Measurements from ENCODE around the gene IDH1. TPM values are rescaled to one million over a fixed set of nuclear protein-coding genes. Genes with fewer than 3 reads are reported as not detected.

IDH1 gene
- total and polyA plus RNA-seq, 11 donors = 16.0 to 115 (median 33.3) TPM

GRCh38 chr2:208195531-208195930 is 59.3 kb downstream of the IDH1 start:
- ATAC-seq (no peak), DNase-seq (no peak)
- Histone ChIP-seq H3K4me3 (no peak overlapping the region), H3K4me1 (no peaks in the 10 kb centered on the region), H3K36me3 (no peaks in the 10 kb centered on the region), H3K9me3 (no peaks in the 10 kb centered on the region), H3K27me3 (peaks cover 0 to 3% (median 0%) of the 10 kb centered on the region in 9 donors), H3K27ac (no peak overlapping the region)
- WGBS, 4 donors = 78 to 83% (median 80%) methylated on average over 3 of the region's 3 CpGs
- intact Hi-C loops (cut with DNase I) = no loop called here
- TF ChIP-seq POLR2A (IDR thresholded peaks at IDR 0.05) (no peak), CTCF (IDR thresholded peaks at IDR 0.05) (no peak)

GRCh38 chr2:208192611-208193236 is 62.1 kb downstream of the IDH1 start:
- TF ChIP-seq POLR2A (IDR thresholded peaks at IDR 0.05) (no peak), CTCF (IDR thresholded peaks at IDR 0.05) (no peak)
- H3K36me3 ChIP-seq = no peaks in the 10 kb centered on the region
- no peaks in the 10 kb centered on the region for H3K9me3 ChIP-seq
- no peak for ATAC-seq
- H3K4me3 ChIP-seq = no peak overlapping the region
- 89 to 92% (median 91%) methylated on average over 8 of the region's 8 CpGs for WGBS, 4 donors
- H3K4me1 ChIP-seq = no peaks in the 10 kb centered on the region
- no peak for DNase-seq
- intact Hi-C loops (cut with DNase I) = no loop called here
- H3K27me3 ChIP-seq = peaks cover 0 to 8% (median 0%) of the 10 kb centered on the region in 9 donors
- H3K27ac ChIP-seq = no peak overlapping the region

- no peak for DNase-seq
- Histone ChIP-seq H3K4me3 (no peak within 1 kb of the TSS), H3K9me3 (no peaks in the 10 kb centered on the region), H3K27ac (no peak within 1 kb of the TSS), H3K27me3 (peaks cover 0 to 24% (median 3%) of the 10 kb centered on the region in 9 donors), H3K36me3 (no peaks in the 10 kb centered on the region), H3K4me1 (no peaks in the 10 kb centered on the region)
- WGBS, 4 donors = 78 to 81% (median 79%) methylated on average over 10 of the region's 10 CpGs
- no peak for ATAC-seq
- intact Hi-C loops (cut with DNase I) = no loop called here
- TF ChIP-seq CTCF (IDR thresholded peaks at IDR 0.05) (no peak), POLR2A (IDR thresholded peaks at IDR 0.05) (no peak)
Measured at GRCh38 chr2:208189810-208190503, 64.9 kb downstream of the IDH1 start, which contains the start of gene C2orf80. TSS of gene C2orf80 (minus strand) at chr2:208190030. CDS start at chr2:208186986, 3,044 bp downstream.

- no peak overlapping the region for H3K27ac ChIP-seq
- intact Hi-C loops (cut with DNase I) = no loop called here
- H3K4me1 ChIP-seq = peaks cover 0 to under 1% (median 0%) of the 10 kb centered on the region in 12 donors
- no peak for DNase-seq
- no peaks in the 10 kb centered on the region for H3K9me3 ChIP-seq
- no peak for ATAC-seq
- WGBS, 4 donors = 87 to 92% (median 89%) methylated on average over 5 of the region's 5 CpGs
- no peak for TF ChIP-seq CTCF (IDR thresholded peaks at IDR 0.05)
- no peak for TF ChIP-seq POLR2A (IDR thresholded peaks at IDR 0.05)
- H3K36me3 ChIP-seq = no peaks in the 10 kb centered on the region
- peaks cover 0 to 27% (median 4%) of the 10 kb centered on the region in 9 donors for H3K27me3 ChIP-seq
- no peak overlapping the region for H3K4me3 ChIP-seq
Measured at GRCh38 chr2:208189069-208189809, 65.6 kb downstream of the IDH1 start.
